WTC11 (cell line): ENCODE measurements around the gene TP63. TPM values are rescaled to one million over a fixed set of nuclear protein-coding genes. Genes with fewer than 3 reads are reported as not detected.
A peak's percentile ranks its signal among the peaks of the same experiment; 100 is the strongest.

Source experiments
- ATAC-seq: fragments of 200-7000 bp; cut with Tn5 transposase; 2 replicates; pipeline ENCODE4 v1.10.0; 2021; ENCODE audit warnings: mild to moderate bottlenecking, moderate library complexity
- CTCF ChIA-PET: fragments of 300-600 bp; sonication (Branson Sonifier 250); formaldehyde crosslinking; loops from one replicate; lab custom pipeline; 2021; ENCODE audit warnings: antibody characterized with exemption; lab: Charles Lee
- POLR2A ChIA-PET: fragments of 350-600 bp; sonication (Branson Sonifier 250); formaldehyde crosslinking; loops from one replicate; lab custom pipeline; 2021; ENCODE audit warnings: antibody characterized with exemption; lab: Charles Lee
- DNase-seq: peaks from one replicate; pipeline ENCODE4 v3.0.0; 2021; ENCODE audit warnings: low spot score
- H3K27ac Mint-ChIP-seq: 2 replicates; pipeline ENCODE4 v1.8.0; 2021; ENCODE audit warnings: mixed read lengths
- H3K27me3 Mint-ChIP-seq: 2 replicates; pipeline ENCODE4 v1.8.0; 2021; ENCODE audit warnings: low read depth, mild to moderate bottlenecking, moderate library complexity, mixed read lengths
- H3K36me3 Mint-ChIP-seq: 2 replicates; pipeline ENCODE4 v1.8.0; 2021; ENCODE audit warnings: mixed read lengths
- H3K4me1 Mint-ChIP-seq: 2 replicates; pipeline ENCODE4 v1.8.0; 2022; ENCODE audit warnings: mixed read lengths
- H3K4me3 Mint-ChIP-seq: 2 replicates; pipeline ENCODE4 v1.8.0; 2021; ENCODE audit warnings: mild to moderate bottlenecking, moderate library complexity, mixed read lengths
- H3K9me3 Mint-ChIP-seq: 2 replicates; pipeline ENCODE4 v1.8.0; 2021; ENCODE audit warnings: mixed read lengths
- ATF1 ChIP-seq: sonication (generic); formaldehyde crosslinking; IDR thresholded peaks from 2 replicates; pipeline ENCODE4 v1.8.1; 2023; ENCODE audit warnings: mild to moderate bottlenecking, moderate library complexity, missing genetic modification reagents
- E2F1 ChIP-seq: sonication (generic); formaldehyde crosslinking; IDR thresholded peaks from 2 replicates; pipeline ENCODE4 v1.8.0; 2022; ENCODE audit warnings: mild to moderate bottlenecking, missing genetic modification reagents
- ELF4 ChIP-seq: sonication (generic); formaldehyde crosslinking; IDR thresholded peaks from 2 replicates; pipeline ENCODE4 v1.8.1; 2022; ENCODE audit warnings: low read depth, mild to moderate bottlenecking, moderate library complexity, missing genetic modification reagents
- ERG ChIP-seq: fragments of 250-450 bp; sonication (Bioruptor Pico); IDR thresholded peaks from 2 replicates; pipeline ENCODE4 v1.8.0; 2021; ENCODE audit warnings: mild to moderate bottlenecking
- FOXP1 ChIP-seq: sonication (generic); formaldehyde crosslinking; IDR thresholded peaks from 2 replicates; pipeline ENCODE4 v1.8.0; 2022; ENCODE audit warnings: missing genetic modification reagents, mild to moderate bottlenecking, moderate library complexity, borderline replicate concordance
- MYBL2 ChIP-seq: sonication (generic); formaldehyde crosslinking; IDR thresholded peaks from 2 replicates; pipeline ENCODE4 v1.8.1; 2023; ENCODE audit warnings: mild to moderate bottlenecking, moderate library complexity, missing genetic modification reagents
- NFYB ChIP-seq: sonication (generic); formaldehyde crosslinking; conservative IDR thresholded peaks from 2 replicates; pipeline ENCODE4 v1.8.0; 2022; ENCODE audit warnings: low read depth, missing genetic modification reagents
- NR3C1 ChIP-seq: sonication (generic); formaldehyde crosslinking; conservative IDR thresholded peaks from 2 replicates; pipeline ENCODE4 v1.8.1; 2023; ENCODE audit warnings: low read depth, mild to moderate bottlenecking, missing genetic modification reagents
- PREB ChIP-seq: sonication (generic); formaldehyde crosslinking; IDR thresholded peaks from 2 replicates; pipeline ENCODE4 v1.8.1; 2022; ENCODE audit warnings: mild to moderate bottlenecking, missing genetic modification reagents, moderate library complexity, borderline replicate concordance
- PRRX2 ChIP-seq: fragments of 250-450 bp; sonication (Bioruptor Pico); IDR thresholded peaks from 2 replicates; pipeline ENCODE4 v1.8.0; 2021; ENCODE audit warnings: mild to moderate bottlenecking
- RORB ChIP-seq: fragments of 250-450 bp; sonication (Bioruptor Pico); IDR thresholded peaks from 2 replicates; pipeline ENCODE4 v1.9.0; 2021; ENCODE audit warnings: mild to moderate bottlenecking
- SMAD3 ChIP-seq: sonication (generic); formaldehyde crosslinking; IDR thresholded peaks from 2 replicates; pipeline ENCODE4 v1.8.0; 2022; ENCODE audit warnings: missing genetic modification reagents, mild to moderate bottlenecking, borderline replicate concordance
- SP1 ChIP-seq: sonication (generic); formaldehyde crosslinking; conservative IDR thresholded peaks from 2 replicates; pipeline ENCODE4 v1.8.1; 2022; ENCODE audit warnings: missing genetic modification reagents
- TEAD4 ChIP-seq: sonication (generic); formaldehyde crosslinking; IDR thresholded peaks from 2 replicates; pipeline ENCODE4 v1.8.0; 2022; ENCODE audit warnings: mild to moderate bottlenecking, missing genetic modification reagents
- USF2 ChIP-seq: sonication (generic); formaldehyde crosslinking; IDR thresholded peaks from 2 replicates; pipeline ENCODE4 v1.8.1; 2023; ENCODE audit warnings: mild to moderate bottlenecking, missing genetic modification reagents, moderate library complexity
- ZNF423 ChIP-seq: fragments of 250-450 bp; sonication (Bioruptor Pico); IDR thresholded peaks from 2 replicates; pipeline ENCODE4 v2.1.2; 2022; ENCODE audit warnings: mild to moderate bottlenecking, moderate library complexity
- total RNA-seq: library from RNA; stranded (reverse); gene quantifications from 3 replicates; pipeline ENCODE4 v1.2.3, GENCODE V29; 2021
- TF ChIP-seq, protein P1 (sequence below): sonication (generic); formaldehyde crosslinking; IDR thresholded peaks from 2 replicates; pipeline ENCODE4 v1.8.1; 2022; ENCODE audit warnings: missing genetic modification reagents, borderline replicate concordance
- TF ChIP-seq, protein P2 (sequence below): sonication (generic); formaldehyde crosslinking; IDR thresholded peaks from 2 replicates; pipeline ENCODE4 v1.8.0; 2023; ENCODE audit warnings: missing genetic modification reagents
- TF ChIP-seq, protein P3 (sequence below): sonication (generic); formaldehyde crosslinking; IDR thresholded peaks from 2 replicates; pipeline ENCODE4 v1.8.1; 2023; ENCODE audit warnings: mild to moderate bottlenecking, missing genetic modification reagents

The TP63 gene
- total RNA-seq, 1 experiment from 2014 or later = 0.09 TPM

DNA sequence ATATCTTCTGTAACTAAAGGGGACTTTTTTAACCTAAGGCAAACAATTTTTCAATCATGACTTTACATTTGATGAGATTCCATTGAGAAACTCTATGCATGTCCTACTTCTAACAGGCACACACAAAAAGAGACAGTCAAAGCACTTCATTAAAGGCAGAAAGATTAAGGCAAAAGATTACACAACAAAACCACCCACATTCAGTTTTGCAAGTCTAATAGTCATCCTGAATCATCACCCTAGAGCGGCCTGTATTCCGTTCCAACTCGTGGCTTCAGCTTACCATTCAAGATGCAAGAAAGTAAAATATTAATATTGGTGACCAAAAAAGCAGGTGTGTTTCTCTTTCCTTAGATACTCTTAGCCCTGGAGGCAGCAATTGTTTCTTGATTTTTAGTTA lies 283.6 kb downstream of the TP63 start (continued):
- TF ChIP-seq ERG (no peak), PREB (CRISPR knock-in tag) (no peak), ELF4 (CRISPR knock-in tag) (no peak), FOXP1 (CRISPR knock-in tag) (no peak), E2F1 (CRISPR knock-in tag) (no peak)

DNA sequence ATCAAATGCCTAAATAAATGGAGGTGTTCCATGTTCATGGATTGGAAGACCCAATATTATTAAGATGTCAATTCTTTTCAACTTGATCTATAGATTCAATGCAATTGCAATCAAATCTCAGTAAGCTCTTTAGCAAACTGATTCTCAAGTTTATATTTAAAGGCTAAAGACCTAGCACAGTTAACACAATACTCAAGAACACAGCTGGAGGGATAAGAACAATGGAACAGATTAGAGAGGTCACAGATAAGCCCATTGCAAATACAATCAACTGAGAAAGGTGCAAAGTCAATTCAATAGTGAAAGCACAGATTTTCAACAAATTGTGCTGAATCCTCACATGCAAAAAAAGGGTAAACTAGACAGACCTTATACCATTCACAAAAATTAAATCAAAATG lies 290.6 kb downstream of the TP63 start:
- ChIA-PET CTCF (interaction anchor here (0.5 kb wide), 1 partner anchor 121 kb away, joined by 4 read pairs; no protein-coding TSS in a partner anchor), POLR2A (no interaction called here)
- no peak overlapping the region for H3K4me3 Mint-ChIP-seq
- DNase-seq (no peak), ATAC-seq (no peak)
- TF ChIP-seq USF2 (CRISPR knock-in tag) (no peak), SP1 (CRISPR knock-in tag) (no peak), NR3C1 (CRISPR knock-in tag) (no peak), RORB (CRISPR knock-in tag) (0 out of 2 replicates have a peak, but pooled peaks have one; percentile 67)
- TF ChIP-seq, protein P1, sequence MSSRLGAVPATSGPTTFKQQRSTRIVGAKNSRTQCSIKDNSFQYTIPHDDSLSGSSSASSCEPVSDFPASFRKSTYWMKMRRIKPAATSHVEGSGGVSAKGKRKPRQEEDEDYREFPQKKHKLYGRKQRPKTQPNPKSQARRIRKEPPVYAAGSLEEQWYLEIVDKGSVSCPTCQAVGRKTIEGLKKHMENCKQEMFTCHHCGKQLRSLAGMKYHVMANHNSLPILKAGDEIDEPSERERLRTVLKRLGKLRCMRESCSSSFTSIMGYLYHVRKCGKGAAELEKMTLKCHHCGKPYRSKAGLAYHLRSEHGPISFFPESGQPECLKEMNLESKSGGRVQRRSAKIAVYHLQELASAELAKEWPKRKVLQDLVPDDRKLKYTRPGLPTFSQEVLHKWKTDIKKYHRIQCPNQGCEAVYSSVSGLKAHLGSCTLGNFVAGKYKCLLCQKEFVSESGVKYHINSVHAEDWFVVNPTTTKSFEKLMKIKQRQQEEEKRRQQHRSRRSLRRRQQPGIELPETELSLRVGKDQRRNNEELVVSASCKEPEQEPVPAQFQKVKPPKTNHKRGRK = no peak
- TF ChIP-seq, protein P2, sequence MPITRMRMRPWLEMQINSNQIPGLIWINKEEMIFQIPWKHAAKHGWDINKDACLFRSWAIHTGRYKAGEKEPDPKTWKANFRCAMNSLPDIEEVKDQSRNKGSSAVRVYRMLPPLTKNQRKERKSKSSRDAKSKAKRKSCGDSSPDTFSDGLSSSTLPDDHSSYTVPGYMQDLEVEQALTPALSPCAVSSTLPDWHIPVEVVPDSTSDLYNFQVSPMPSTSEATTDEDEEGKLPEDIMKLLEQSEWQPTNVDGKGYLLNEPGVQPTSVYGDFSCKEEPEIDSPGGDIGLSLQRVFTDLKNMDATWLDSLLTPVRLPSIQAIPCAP = no peak
- peaks cover 13% of the 10 kb centered on the region for H3K9me3 Mint-ChIP-seq
- peaks cover 10% of the 10 kb centered on the region for H3K4me1 Mint-ChIP-seq
- no peak overlapping the region for H3K27ac Mint-ChIP-seq
- H3K36me3 Mint-ChIP-seq = no peaks in the 10 kb centered on the region; the same call in 1 of the 2 replicates
- H3K27me3 Mint-ChIP-seq = no peaks in the 10 kb centered on the region

DNA sequence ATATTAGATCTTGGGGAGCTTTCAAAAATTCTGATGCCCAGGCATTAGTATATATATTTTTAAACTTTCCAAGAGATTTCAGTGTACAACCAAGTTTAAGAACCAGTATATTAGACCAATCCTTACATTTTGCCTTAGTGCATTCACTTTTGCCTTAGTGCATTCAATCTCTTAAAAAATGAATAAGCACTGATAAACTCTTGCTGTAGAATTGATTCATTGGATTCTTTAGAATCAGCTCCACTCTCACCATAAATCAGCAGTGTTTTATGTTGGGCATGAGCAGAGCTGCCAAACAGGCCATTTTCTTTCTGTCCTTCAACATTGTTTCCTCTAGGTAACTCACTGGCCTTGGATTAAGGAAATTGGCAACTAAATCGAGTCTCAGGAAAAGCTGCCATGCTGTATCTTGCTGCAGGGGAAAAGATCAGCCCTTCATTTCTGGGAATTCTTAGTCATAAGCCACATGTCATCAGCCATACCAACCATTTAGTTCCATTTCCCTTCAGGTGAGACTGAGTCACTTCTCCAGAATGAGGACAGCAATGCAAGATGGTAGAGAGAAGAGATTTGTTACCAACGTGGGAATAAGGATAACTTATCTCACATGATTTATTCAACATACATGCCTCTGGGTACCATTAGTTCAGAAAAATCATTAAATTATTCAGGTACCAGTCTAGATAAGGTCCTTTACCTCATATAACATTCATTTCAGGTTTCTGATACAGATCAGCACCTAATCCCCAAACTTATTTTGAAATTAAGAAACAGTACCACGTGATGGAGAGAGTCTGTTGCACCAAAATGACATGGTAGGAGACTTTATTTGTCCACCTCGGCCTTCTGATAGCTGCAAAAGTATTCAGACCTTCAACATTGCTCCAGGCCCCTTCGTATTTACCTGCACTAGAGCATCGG lies 297.0 kb downstream of the TP63 start:
- POLR2A ChIA-PET = no interaction called here
- no peak overlapping the region for H3K4me3 Mint-ChIP-seq
- DNase-seq = no peak
- no peak overlapping the region for H3K27ac Mint-ChIP-seq
- no peaks in the 10 kb centered on the region for H3K36me3 Mint-ChIP-seq
- CTCF ChIA-PET = interaction anchor here (1.2 kb wide), 1 partner anchor 142 kb away, joined by 3 read pairs; no protein-coding TSS in a partner anchor
- no peak for ATAC-seq
- H3K4me1 Mint-ChIP-seq = peaks cover 15% of the 10 kb centered on the region
- no peaks in the 10 kb centered on the region for H3K27me3 Mint-ChIP-seq
- no peaks in the 10 kb centered on the region for H3K9me3 Mint-ChIP-seq
- TF ChIP-seq TEAD4 (no peak), MYBL2 (CRISPR knock-in tag) (no peak), ZNF423 (no peak), NFYB (CRISPR knock-in tag) (no peak), PRRX2 (CRISPR knock-in tag) (no peak), SMAD3 (no peak), ATF1 (CRISPR knock-in tag) (no peak)
- TF ChIP-seq, protein P3, sequence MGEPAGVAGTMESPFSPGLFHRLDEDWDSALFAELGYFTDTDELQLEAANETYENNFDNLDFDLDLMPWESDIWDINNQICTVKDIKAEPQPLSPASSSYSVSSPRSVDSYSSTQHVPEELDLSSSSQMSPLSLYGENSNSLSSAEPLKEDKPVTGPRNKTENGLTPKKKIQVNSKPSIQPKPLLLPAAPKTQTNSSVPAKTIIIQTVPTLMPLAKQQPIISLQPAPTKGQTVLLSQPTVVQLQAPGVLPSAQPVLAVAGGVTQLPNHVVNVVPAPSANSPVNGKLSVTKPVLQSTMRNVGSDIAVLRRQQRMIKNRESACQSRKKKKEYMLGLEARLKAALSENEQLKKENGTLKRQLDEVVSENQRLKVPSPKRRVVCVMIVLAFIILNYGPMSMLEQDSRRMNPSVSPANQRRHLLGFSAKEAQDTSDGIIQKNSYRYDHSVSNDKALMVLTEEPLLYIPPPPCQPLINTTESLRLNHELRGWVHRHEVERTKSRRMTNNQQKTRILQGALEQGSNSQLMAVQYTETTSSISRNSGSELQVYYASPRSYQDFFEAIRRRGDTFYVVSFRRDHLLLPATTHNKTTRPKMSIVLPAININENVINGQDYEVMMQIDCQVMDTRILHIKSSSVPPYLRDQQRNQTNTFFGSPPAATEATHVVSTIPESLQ (CRISPR knock-in tag) = no peak
- TF ChIP-seq, protein P1 = no peak
